Measurements from ENCODE around the gene SDHC.
"Not testable (repeated sequence)": the region's sequence is repeated elsewhere in the genome, so short reads cannot be mapped to it uniquely, and the experiment has no call there.

The SDHC gene

DNA sequence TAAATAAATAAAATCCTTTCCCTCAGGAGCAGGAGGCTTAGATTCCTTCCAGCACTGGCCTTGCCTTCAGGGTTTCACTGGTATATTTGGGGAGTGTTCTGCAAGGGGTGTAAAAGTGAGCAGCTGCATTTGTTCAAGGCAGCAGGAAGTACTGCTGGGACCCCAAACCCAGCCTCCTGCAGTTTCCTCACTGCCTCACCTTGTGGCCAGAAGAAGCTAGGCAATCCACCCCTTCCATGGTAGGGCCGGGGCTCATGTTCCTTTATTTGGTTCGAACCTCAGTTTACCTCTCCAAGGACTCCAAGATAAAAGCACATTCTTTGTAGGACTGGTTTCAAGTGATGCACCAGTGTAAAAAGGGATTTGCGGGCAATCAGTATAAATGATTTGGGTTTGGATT, 74.5 kb downstream of the SDHC start:
- DNase-seq (ENCODE audit: low spot score) = no peak

DNA sequence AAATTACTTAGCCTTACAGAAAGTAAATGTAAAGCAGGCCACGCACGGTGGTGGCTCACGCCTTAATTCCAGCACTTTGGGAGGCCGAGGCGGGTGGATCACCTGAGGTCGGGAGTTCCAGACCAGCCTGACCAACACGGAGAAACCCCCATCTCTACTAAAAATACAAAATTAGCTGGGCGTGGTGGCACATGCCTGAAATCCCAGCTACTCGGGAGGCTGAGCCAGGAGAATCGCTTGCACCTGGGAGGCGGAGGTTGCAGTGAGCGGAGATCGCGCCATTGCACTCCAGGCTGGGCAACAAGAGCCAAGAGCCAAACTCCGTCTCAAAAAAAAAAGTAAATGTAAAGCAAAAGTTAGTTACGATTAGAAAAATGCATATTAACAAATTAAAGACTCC, 75.0 kb downstream of the SDHC start:
- DNase-seq (ENCODE audit: low spot score) = not testable (repeated sequence)

DNA sequence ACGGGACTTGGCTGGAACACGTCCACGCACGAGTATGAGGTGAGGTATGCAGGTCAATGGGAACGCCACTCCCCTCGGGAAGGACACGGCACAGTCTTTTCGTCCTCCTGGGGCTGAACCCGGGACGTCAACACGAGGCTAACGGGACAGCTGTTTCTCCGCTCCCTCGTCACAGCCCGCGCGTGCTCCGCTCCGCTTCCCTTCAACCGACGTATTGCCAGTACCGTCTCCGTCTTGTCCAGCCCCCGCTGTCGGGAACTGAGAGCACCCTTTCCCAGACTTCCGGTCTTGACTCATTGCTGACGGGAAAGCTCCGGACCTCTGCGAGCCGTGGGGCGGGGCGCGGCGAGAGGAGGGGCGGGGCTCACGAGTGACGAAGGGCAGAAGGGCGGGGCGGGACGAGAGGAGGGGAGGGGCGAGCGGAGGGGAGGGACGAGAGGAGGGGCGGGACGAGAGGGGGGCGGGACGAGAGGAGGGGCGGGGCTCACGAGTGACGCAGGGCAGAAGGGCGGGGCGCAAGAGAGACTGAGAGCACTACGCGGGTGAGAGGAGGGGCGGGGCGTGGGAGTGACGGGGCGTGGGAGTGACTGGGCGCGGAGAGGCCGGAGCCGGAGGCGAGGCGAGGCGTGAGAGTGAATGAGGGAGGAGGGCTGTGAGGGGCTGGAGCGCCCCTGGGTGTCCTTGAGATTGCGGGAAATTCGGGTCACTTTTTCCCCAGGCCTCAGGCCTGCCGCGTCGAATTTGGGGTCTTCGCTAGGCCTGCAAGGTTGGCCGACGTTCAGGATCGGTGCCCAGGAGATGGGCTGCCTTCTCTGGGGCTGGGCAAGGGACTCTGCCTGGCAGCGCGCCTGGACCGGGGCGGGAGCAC, 75.7 kb downstream of the SDHC start:
- peak; percentile 93 for DNase-seq (ENCODE audit: low spot score)

DNA sequence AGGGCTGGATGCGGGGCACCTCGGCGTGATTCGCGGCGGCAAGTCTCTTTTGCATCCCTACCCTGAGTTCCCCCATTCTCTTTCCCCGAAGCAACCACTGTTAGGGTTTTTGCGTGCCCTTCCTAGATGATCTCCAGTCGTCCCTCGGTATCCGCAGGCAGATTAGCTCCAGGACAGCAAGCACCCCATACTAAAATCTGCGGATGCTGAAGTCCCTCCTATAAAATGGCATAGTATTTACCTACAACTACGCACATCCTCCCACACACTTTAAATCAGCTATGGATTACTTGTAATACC, 76.3 kb downstream of the SDHC start:
- DNase-seq (ENCODE audit: low spot score) = peak; percentile 30

DNA sequence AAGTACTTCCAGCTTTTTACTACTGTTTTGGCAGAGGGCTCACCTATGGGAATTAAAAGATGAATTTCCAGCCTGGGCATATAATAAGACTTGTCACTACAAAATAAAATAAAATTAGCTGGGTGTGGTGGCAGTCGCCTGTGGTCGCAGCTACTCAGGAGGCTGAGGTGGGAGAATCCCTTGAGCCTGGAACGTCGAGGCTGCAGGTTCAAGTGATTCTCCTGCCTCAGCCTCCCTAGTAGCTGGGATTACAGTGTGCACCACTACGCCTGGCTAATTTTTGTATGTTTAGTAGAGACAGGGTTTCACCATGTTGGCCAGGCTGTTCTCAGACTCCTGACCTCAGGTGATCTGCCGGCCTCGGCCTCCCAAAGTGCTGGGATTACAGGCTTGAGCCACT, 77.0 kb downstream of the SDHC start:
- not testable (repeated sequence) for DNase-seq (ENCODE audit: low spot score)

DNA sequence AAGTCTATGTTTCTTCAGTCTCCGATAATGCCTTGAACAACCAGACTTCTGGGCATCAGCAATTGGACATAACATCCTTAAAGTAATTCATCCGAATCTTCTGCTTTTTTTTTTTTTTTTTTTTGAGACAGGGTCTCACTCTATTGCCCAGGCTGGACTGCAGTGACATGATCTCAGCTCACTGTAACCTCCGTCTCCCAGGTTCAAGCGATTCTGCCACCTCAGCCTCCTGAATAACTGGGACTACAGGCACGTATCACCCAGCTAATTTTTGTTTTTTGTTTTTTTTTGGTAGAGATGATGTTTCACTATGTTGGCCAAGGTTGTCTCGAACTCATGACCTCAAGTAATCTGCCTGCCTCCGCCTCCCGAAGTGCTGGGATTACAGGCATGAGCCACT, 77.4 kb downstream of the SDHC start:
- DNase-seq (ENCODE audit: low spot score) = no peak

DNA sequence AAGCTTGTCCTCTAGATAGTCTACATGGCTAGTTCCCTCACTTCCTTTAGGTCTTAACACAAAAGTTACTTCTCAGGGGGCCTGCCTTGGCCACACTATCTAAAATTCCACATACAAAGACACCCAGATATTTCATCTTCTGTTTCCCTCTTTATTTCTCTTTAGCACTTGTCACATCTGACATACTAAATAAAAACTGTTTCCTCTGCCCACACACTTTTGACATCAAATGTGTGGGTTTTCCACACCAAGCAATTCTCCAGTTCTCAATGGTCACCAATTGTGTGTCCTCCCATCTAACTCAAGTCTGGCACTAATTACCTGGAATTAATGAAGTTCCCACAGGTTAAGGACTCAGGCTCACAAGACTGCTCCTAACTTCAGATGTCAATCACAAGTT, 79.0 kb downstream of the SDHC start:
- no peak for DNase-seq (ENCODE audit: low spot score)

DNA sequence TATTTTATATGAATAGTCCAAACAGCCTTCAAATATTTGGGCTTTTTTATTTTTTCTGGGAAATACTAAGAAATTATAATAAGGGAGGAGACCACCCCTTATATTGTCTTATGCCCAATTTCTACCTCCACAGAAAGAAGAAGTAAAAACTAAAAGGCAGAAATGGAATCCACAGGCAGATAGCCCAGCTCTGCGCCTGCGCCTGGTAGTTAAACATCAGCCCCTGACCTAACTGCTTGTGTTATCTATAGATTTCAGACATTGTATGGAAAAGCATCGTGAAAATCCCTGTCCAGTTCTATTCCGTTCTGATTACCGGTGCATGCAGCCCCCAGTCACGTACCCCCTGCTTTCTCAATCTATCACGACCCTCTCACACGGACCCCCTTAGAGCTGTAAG, 82.9 kb downstream of the SDHC start:
- not testable (repeated sequence) for DNase-seq (ENCODE audit: low spot score)

DNA sequence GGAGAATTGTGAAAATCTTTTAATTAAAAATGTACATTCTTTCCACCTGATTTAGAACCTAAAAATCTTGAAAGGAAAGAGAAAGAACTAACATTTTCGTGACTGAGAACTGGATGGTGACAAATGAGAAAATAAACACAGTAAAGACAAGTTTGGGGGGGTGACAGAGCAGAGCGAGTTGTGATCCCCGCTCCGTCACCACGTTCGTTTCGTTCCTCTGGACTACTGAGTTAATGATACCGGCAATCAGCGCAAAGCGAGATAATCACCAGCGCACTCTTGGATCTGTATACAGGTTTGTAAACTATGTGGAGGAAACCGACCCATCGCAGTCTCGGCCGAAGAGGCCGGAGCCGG, 84.7 kb downstream of the SDHC start:
- DNase-seq (ENCODE audit: low spot score) = no peak

DNA sequence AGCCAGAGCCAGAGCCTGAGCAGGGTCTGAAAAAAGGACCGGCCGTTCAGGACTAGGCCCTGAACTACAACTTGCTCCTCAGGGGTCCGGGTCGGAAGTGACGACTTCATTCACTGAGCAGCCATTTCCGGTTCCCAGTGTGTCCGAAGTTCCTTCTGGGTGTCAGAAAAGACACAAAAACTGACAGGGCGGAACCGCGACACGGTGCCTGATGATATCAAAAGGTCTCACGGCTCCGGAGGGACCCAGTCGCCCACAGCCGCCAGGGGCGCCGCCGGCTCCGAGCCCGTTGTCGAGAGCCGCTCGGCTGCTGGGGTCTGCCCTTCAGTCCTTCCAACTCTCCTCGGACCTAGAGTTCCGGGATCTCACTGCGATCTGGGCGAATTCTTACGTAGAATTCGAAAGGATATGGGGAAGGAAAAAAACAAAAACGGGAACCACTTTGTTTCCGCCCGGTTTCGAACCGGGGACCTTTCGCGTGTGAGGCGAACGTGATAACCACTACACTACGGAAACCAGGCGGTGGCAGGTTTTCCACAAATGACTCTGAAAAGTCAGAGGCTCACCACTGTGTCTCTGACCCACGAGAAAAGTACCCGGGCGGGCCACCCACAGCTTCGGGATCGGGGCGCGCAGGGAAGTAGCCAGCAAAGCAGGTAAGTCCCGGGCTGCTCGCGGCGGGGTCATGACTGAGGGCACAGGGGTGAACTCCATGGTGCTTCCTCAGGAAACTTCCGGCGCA, 85.2 kb downstream of the SDHC start:
- DNase-seq (ENCODE audit: low spot score) = peak; percentile 91

DNA sequence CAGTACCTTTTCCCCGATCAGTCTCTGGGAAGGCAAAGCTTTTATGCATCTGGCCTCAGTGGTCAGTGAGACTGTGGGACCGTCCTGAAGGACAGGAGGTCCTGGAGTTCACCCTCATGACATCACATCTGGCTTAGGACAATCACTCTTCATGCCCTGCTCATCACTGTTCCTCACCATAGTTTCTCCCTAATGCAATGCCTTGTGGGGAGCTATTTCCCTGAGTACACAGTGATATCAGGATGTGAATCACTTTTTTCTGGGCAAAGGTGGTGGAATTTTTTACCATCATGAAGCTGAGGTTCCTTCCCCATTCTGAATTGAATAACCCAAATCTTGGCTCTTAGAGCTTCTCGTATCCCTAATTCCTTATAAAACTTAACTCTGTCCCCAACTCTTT, 88.3 kb downstream of the SDHC start:
- no peak for DNase-seq (ENCODE audit: low spot score)

DNA sequence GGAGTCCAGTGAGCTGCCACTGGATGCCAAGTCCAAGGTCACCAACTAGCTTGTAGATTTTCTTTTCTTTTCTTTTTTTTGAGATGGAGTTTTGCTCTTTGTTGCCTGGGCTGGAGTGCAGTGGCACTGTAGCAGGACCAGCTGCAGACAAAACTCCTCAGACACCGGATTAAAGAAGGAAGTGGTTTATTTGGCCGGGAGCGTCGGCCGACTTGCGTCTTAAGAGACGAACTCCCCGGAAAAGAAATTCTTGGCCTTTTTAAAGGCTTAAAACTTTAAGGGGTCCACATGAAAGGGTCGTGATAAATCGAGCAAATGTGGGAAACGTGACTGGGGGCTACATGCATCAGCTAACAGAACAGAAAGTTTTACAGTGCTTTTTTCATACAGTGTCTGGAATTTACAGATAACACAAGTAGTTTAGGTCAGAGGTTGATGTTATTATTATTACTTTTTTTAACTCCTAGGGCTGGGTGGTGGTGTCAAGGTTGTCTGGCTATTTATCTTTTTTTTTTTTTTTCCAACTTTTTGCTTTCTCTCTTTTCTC, 89.9 kb downstream of the SDHC start:
- DNase-seq (ENCODE audit: low spot score) = no peak

DNA sequence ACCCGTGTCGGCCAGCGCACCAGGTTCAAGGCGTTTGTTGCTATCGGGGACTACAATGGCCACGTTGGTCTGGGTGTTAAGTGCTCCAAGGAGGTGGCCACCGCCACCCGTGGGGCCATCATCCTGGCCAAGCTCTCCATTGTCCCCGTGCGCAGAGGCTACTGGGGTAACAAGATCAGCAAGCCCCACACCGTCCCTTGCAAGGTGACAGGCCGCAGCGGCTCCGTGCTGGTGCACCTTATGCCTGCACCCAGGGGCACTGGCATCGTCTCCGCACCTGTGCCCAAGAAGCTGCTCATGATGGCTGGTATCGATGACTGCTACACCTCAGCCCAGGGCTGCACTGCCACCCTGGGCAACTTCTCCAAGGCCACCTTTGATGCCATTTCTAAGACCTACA, 92.4 kb downstream of the SDHC start:
- not testable (repeated sequence) for DNase-seq (ENCODE audit: low spot score)

DNA sequence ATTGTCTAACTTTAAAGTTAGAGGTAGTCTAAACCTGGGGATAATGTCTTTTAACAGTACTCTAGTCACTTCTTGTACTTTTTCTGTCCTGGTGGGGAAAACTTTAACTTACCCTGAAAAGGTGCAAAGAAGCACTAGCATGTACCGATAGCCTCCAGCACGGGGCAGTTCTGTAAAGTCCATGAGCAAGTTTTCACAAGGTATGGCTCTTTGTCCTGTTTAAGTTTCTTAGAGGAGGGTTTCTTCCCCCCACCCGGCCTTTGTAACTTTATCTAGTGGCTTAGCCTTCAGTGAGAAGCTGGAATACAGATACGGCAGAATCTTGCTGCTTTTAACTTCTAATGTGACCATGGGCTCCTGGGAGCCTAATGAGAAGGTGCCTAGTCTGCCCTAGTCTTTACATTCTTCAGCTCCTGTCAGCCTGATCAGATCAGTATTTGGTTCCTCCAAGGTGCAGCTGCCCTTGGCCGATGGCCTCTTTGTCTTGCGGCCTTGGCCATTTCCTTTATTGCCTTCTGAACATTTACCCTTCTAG, 93.3 kb downstream of the SDHC start:
- DNase-seq (ENCODE audit: low spot score) = no peak

DNA sequence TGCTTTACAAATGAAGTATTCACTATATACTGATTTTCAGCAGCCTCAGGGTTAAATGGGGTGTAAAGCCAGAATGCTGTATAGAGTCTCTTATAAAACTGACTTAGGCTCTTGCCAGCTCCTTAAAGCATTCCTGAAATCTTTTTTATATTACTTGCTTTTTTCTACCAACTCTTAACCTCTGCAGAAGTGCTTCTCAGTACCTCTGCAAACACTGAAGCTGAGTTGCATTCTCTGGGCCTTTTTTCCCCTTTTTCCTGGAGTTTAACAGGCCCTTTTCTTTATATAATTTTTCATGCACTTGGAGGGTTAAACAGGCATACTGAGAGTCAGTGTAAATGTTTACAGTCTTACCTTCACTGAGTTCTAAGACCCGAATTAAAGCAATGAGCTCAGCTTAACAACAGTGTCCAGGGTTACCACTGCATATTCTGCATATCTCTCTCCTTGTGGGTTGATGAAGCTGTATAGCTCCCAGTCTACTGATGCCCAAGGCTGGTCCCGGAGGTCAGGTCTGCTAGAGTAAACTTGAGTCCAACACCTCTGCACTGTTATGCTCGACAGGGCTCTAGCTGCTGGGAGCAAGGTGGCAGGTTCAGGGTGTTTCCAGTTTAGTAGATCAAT, 94.4 kb downstream of the SDHC start:
- DNase-seq (ENCODE audit: low spot score) = no peak

DNA sequence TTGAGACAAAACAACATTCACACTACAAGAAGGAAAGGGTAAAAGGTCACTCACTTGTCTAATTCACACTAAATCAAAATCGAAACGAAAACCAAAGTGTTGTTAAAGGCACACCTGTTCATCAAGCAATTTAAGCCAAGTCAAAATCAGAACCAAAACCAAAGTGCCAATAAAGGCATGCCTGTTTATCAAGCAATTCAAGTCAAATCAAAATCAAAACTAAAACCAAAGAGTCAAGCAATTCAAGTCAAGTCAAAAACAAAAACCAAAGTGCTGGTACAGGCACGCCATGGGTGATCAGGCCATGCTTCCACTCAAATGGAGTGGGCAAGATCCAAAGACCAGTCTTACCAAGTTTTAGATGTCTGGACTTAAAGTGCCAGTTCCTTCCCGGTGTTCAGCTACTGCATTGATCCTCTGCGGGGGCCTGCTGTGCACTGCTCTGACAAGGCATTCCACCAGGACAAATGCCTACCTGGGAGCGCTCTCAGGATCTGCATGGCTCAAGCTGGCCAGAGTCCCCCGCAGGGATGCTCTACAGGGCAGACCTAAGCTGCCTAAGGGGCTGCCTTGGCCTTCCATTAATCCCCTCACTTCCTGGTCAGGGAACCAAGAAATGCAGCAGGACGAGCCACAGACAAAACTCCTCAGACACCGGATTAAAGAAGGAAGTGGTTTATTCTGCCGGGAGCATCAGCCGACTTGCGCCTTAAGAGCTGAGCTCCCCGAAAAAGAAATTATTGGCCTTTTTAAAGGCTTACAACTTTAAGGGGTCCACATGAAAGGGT, 95.9 kb downstream of the SDHC start:
- DNase-seq (ENCODE audit: low spot score) = not testable (repeated sequence)

DNA sequence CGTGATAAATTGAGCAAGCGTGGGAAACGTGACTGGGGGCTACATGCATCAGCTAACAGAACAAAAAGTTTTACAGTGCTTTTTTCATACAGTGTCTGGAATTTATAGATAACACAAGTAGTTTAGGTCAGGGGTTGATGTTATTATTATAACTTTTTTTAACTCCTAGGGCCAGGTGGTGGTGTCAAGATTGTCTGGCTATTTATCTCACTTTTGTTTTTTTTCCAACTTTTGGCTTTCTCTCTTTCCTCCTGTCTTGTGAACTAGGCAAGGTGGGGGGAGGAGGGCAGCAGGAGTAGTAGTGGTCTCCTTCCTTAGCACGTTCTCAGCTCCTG, 96.4 kb downstream of the SDHC start:
- not testable (repeated sequence) for DNase-seq (ENCODE audit: low spot score)

Data from SW480 (cell line).